Central memory CD8-positive, alpha-beta T cell (primary cell): ENCODE data around the gene MPPED2.

Experiments used
- ATAC-seq: fragments of 150-1000 bp; cut with Tn5 transposase; replicated peaks from 2 replicates; pipeline ENCODE4 v1.10.0; 2022; ENCODE audit warnings: mild to moderate bottlenecking, moderate FRiP score, moderate number of reproducible peaks; ENCODE audit not compliant: poor library complexity, severe bottlenecking; ENCODE audit errors: extremely low read depth
- DNase-seq, 2 donors: peaks; one replicate each; pipeline ENCODE4 v3.0.0; 2021; ENCODE audit warnings: low spot score in 2 of 2
- H3K27ac Mint-ChIP-seq: one replicate; pipeline ENCODE4 v1.8.0; 2022; ENCODE audit warnings: low read depth, mild to moderate bottlenecking, moderate library complexity, mixed read lengths
- H3K27me3 Mint-ChIP-seq: one replicate; pipeline ENCODE4 v1.8.0; 2022; ENCODE audit warnings: mixed read lengths
- H3K36me3 Mint-ChIP-seq: one replicate; pipeline ENCODE4 v1.8.0; 2022; ENCODE audit warnings: mild to moderate bottlenecking, moderate library complexity, mixed read lengths; ENCODE audit not compliant: insufficient read depth
- H3K4me1 Mint-ChIP-seq: one replicate; pipeline ENCODE4 v1.8.0; 2022; ENCODE audit warnings: mixed read lengths
- H3K4me3 Mint-ChIP-seq: one replicate; pipeline ENCODE4 v1.8.0; 2022; ENCODE audit warnings: mild to moderate bottlenecking, moderate library complexity, mixed read lengths
- H3K9me3 Mint-ChIP-seq: one replicate; pipeline ENCODE4 v1.8.0; 2022; ENCODE audit warnings: mixed read lengths

Gene MPPED2

DNA sequence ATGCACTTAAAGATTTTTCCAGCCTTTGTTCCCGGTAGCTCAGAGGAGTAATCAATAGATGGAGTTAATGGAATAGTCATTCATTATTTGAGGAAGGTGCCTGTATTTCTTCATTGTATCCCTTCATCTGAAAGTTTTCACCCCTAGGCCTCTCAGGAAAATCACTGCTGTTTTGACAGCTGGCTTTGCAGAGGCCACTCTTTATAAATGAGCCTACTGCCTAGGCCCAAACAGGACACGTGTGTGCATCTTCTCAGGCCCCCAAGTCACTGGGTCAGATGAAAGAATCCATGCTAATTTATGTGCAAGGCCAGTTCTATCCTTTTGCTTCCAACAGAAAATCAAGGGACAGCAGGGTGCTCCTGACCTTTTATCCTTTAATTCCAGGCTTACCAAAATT is 76.8 kb downstream of the MPPED2 start:
- Mint-ChIP-seq H3K27ac (no peak overlapping the region), H3K9me3 (peaks cover 6% of the 10 kb centered on the region), H3K27me3 (no peaks in the 10 kb centered on the region), H3K4me3 (no peak overlapping the region), H3K36me3 (no peaks in the 10 kb centered on the region), H3K4me1 (no peaks in the 10 kb centered on the region)
- no peak for ATAC-seq
- no peak for DNase-seq

GRCh38 chr11:30508594-30508993 is 77.6 kb downstream of the MPPED2 start:
- Mint-ChIP-seq H3K36me3 (no peaks in the 10 kb centered on the region), H3K4me3 (no peak overlapping the region), H3K27ac (no peak overlapping the region), H3K27me3 (no peaks in the 10 kb centered on the region), H3K9me3 (peaks cover 3% of the 10 kb centered on the region), H3K4me1 (no peaks in the 10 kb centered on the region)
- DNase-seq (no peak), ATAC-seq (no peak)

- no peaks in the 10 kb centered on the region for H3K4me1 Mint-ChIP-seq
- no peaks in the 10 kb centered on the region for H3K9me3 Mint-ChIP-seq
- no peaks in the 10 kb centered on the region for H3K27me3 Mint-ChIP-seq
- no peak overlapping the region for H3K4me3 Mint-ChIP-seq
- H3K36me3 Mint-ChIP-seq, result no peaks in the 10 kb centered on the region
- DNase-seq (no peak), ATAC-seq (no peak)
- no peak overlapping the region for H3K27ac Mint-ChIP-seq
Measured at GRCh38 chr11:30505603-30506002, 80.5 kb downstream of the MPPED2 start.

GRCh38 chr11:30504468-30504867 is 81.7 kb downstream of the MPPED2 start:
- no peaks in the 10 kb centered on the region for H3K36me3 Mint-ChIP-seq
- no peak for ATAC-seq
- H3K27ac Mint-ChIP-seq, result no peak overlapping the region
- peaks cover 5% of the 10 kb centered on the region for H3K9me3 Mint-ChIP-seq
- DNase-seq, result no peak
- H3K4me1 Mint-ChIP-seq, result no peaks in the 10 kb centered on the region
- H3K27me3 Mint-ChIP-seq, result no peaks in the 10 kb centered on the region
- no peak overlapping the region for H3K4me3 Mint-ChIP-seq

- no peak for ATAC-seq
- no peaks in the 10 kb centered on the region for H3K4me1 Mint-ChIP-seq
- H3K36me3 Mint-ChIP-seq, result no peaks in the 10 kb centered on the region
- peaks cover 5% of the 10 kb centered on the region for H3K9me3 Mint-ChIP-seq
- no peaks in the 10 kb centered on the region for H3K27me3 Mint-ChIP-seq
- H3K27ac Mint-ChIP-seq, result no peak overlapping the region
- DNase-seq, result no peak
- H3K4me3 Mint-ChIP-seq, result no peak overlapping the region
Measured at GRCh38 chr11:30503156-30503555, 83.0 kb downstream of the MPPED2 start.

- H3K27me3 Mint-ChIP-seq, result no peaks in the 10 kb centered on the region
- H3K9me3 Mint-ChIP-seq, result peaks cover 5% of the 10 kb centered on the region
- no peak for ATAC-seq
- H3K4me3 Mint-ChIP-seq, result no peak overlapping the region
- no peak for DNase-seq
- no peaks in the 10 kb centered on the region for H3K4me1 Mint-ChIP-seq
- H3K27ac Mint-ChIP-seq, result no peak overlapping the region
- no peaks in the 10 kb centered on the region for H3K36me3 Mint-ChIP-seq
Measured at GRCh38 chr11:30502305-30502704, 83.8 kb downstream of the MPPED2 start.

- ATAC-seq (no peak), DNase-seq (no peak)
- no peaks in the 10 kb centered on the region for H3K4me1 Mint-ChIP-seq
- no peaks in the 10 kb centered on the region for H3K36me3 Mint-ChIP-seq
- no peak overlapping the region for H3K27ac Mint-ChIP-seq
- H3K4me3 Mint-ChIP-seq, result no peak overlapping the region
- peaks cover 5% of the 10 kb centered on the region for H3K9me3 Mint-ChIP-seq
- no peaks in the 10 kb centered on the region for H3K27me3 Mint-ChIP-seq
Measured at GRCh38 chr11:30501744-30502143, 84.4 kb downstream of the MPPED2 start.

- Mint-ChIP-seq H3K36me3 (no peaks in the 10 kb centered on the region), H3K27ac (no peak overlapping the region), H3K4me1 (no peaks in the 10 kb centered on the region), H3K4me3 (no peak overlapping the region), H3K27me3 (no peaks in the 10 kb centered on the region), H3K9me3 (peaks cover 5% of the 10 kb centered on the region)
- DNase-seq, result no peak
- ATAC-seq, result no peak
Measured at GRCh38 chr11:30499940-30500339, 86.2 kb downstream of the MPPED2 start.

GRCh38 chr11:30497600-30497999 is 88.6 kb downstream of the MPPED2 start:
- no peak for DNase-seq
- H3K36me3 Mint-ChIP-seq, result no peaks in the 10 kb centered on the region

GRCh38 chr11:30496935-30497334 is 89.2 kb downstream of the MPPED2 start:
- H3K4me1 Mint-ChIP-seq, result no peaks in the 10 kb centered on the region
- no peak for ATAC-seq
- H3K4me3 Mint-ChIP-seq, result no peak overlapping the region
- H3K27ac Mint-ChIP-seq, result no peak overlapping the region
- peaks cover 5% of the 10 kb centered on the region for H3K9me3 Mint-ChIP-seq
- no peak for DNase-seq
- H3K36me3 Mint-ChIP-seq, result no peaks in the 10 kb centered on the region
- no peaks in the 10 kb centered on the region for H3K27me3 Mint-ChIP-seq

More at GRCh38 chr11:30497600-30497999, 88.6 kb downstream of the MPPED2 start:
- Mint-ChIP-seq H3K27ac (no peak overlapping the region), H3K27me3 (no peaks in the 10 kb centered on the region), H3K4me3 (no peak overlapping the region), H3K9me3 (peaks cover 5% of the 10 kb centered on the region), H3K4me1 (no peaks in the 10 kb centered on the region)
- ATAC-seq, result no peak

- Mint-ChIP-seq H3K27ac (no peak overlapping the region), H3K9me3 (peaks cover 5% of the 10 kb centered on the region), H3K36me3 (no peaks in the 10 kb centered on the region), H3K27me3 (no peaks in the 10 kb centered on the region), H3K4me3 (no peak overlapping the region), H3K4me1 (no peaks in the 10 kb centered on the region)
- ATAC-seq (no peak), DNase-seq (no peak)
Measured at GRCh38 chr11:30495437-30495836, 90.7 kb downstream of the MPPED2 start.

- no peaks in the 10 kb centered on the region for H3K4me1 Mint-ChIP-seq
- H3K27me3 Mint-ChIP-seq, result peaks cover 10% of the 10 kb centered on the region
- no peak overlapping the region for H3K27ac Mint-ChIP-seq
- ATAC-seq, result no peak
- H3K4me3 Mint-ChIP-seq, result no peak overlapping the region
- H3K36me3 Mint-ChIP-seq, result no peaks in the 10 kb centered on the region
- no peak for DNase-seq
- H3K9me3 Mint-ChIP-seq, result peaks cover 5% of the 10 kb centered on the region
Measured at GRCh38 chr11:30489511-30489910, 96.6 kb downstream of the MPPED2 start.

DNA sequence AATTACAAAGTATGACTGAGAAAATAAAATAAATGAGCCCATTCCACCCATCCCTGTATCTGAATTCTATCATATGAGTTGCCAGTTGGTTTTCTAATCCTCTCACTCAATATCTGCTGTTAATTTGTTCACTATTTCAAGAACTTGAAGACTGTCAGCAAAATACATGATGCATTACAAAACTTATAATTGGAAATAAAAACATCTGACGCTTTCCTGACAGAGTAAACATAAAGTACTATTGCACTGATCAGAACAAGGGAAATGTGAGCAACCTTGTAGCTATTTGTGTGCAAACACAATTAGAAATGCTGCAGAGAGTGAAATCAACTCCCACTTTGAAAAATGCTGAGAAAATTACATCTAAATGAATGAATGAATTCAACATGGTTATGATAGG is 97.1 kb downstream of the MPPED2 start:
- Mint-ChIP-seq H3K9me3 (peaks cover 5% of the 10 kb centered on the region), H3K27ac (no peak overlapping the region)

More for the DNA sequence above, 97.1 kb downstream of the MPPED2 start:
- no peak overlapping the region for H3K4me3 Mint-ChIP-seq
- no peaks in the 10 kb centered on the region for H3K4me1 Mint-ChIP-seq
- no peak for ATAC-seq
- H3K27me3 Mint-ChIP-seq, result peaks cover 10% of the 10 kb centered on the region
- DNase-seq, result no peak
- no peaks in the 10 kb centered on the region for H3K36me3 Mint-ChIP-seq
